Measurements from ENCODE around the gene SPG7.

The SPG7 gene

GRCh38 chr16:89602952-89603590 lies 94.9 kb downstream of the SPG7 start:
- H3K14ac ChIP-seq (ENCODE audit: low read length), result no peak overlapping the region
- no peak for DNase-seq (ENCODE audit: low spot score)
- H3K4me3 ChIP-seq (ENCODE audit: low read length in 2 of 2), result peak overlapping the region in 1 of 2 donors; percentile 12
- H3K27me3 ChIP-seq (ENCODE audit: control insufficient read depth in 3 of 3, insufficient read depth in 3 of 3, low read depth in 1 of 3, low read length in 3 of 3), result peaks cover 0 to 4% (median 0%) of the 10 kb centered on the region in 3 experiments
- H2BK5ac ChIP-seq (ENCODE audit: low read length), result no peak overlapping the region
- H3K36me3 ChIP-seq (replicated peaks in 1 of 2; ENCODE audit: control insufficient read depth in 2 of 2, insufficient read depth in 2 of 2, low read length in 2 of 2), result no peaks in the 10 kb centered on the region
- no peak overlapping the region for H3K9ac ChIP-seq (ENCODE audit: low read depth, low read length, poor library complexity)
- H3K9me3 ChIP-seq (replicated peaks in 1 of 2; ENCODE audit: control insufficient read depth in 2 of 2, insufficient read depth in 1 of 2, low read depth in 1 of 2, low read length in 2 of 2), result no peaks in the 10 kb centered on the region
- no peak overlapping the region for H4K8ac ChIP-seq (ENCODE audit: low read depth, low read length)
- H3K4me2 ChIP-seq (ENCODE audit: insufficient read depth, low read length, poor library complexity, severe bottlenecking), result no peak overlapping the region
- H4K91ac ChIP-seq (ENCODE audit: low read depth, low read length, poor library complexity), result no peak overlapping the region
- peak overlapping the region; percentile 12 for H3K23ac ChIP-seq (ENCODE audit: low read depth, low read length, poor library complexity)
- H3K79me1 ChIP-seq (ENCODE audit: low read depth, low read length), result no peaks in the 10 kb centered on the region
- no peak overlapping the region for H2BK120ac ChIP-seq (ENCODE audit: low read depth, low read length)
- H3K4me1 ChIP-seq (ENCODE audit: control insufficient read depth in 2 of 2, insufficient read depth in 1 of 2, low read depth in 1 of 2, low read length in 2 of 2), result peaks cover 20 to 35% of the 10 kb centered on the region in 2 donors
- H3K4ac ChIP-seq (ENCODE audit: low read length), result no peak overlapping the region
- H2AK5ac ChIP-seq (ENCODE audit: low read depth, low read length), result peak overlapping the region; percentile 93
- H2AFZ ChIP-seq (ENCODE audit: low read length), result peak overlapping the region; percentile 53
- peak overlapping the region; percentile 5 for H2BK12ac ChIP-seq (ENCODE audit: low read length)
- H3K27ac ChIP-seq (replicated peaks; ENCODE audit: low read length), result no peak overlapping the region
- no peak overlapping the region for H2BK15ac ChIP-seq (ENCODE audit: low read length)
- H3K18ac ChIP-seq (ENCODE audit: low read length), result peak overlapping the region; percentile 69
- no CpG with 5 or more reads among the region's 5 CpGs for WGBS, 2 donors (ENCODE audit: extremely low coverage in 2 of 2, insufficient read length in 2 of 2, insufficient replicate concordance in 1 of 2)

GRCh38 chr16:89604764-89605163 lies 96.6 kb downstream of the SPG7 start:
- Histone ChIP-seq H2BK5ac (ENCODE audit: low read length) (no peak overlapping the region), H3K27me3 (ENCODE audit: control insufficient read depth in 3 of 3, insufficient read depth in 3 of 3, low read depth in 1 of 3, low read length in 3 of 3) (peaks cover 0 to 4% (median 0%) of the 10 kb centered on the region in 3 experiments), H3K14ac (ENCODE audit: low read length) (peak overlapping the region; percentile 0), H3K4me1 (ENCODE audit: control insufficient read depth in 2 of 2, insufficient read depth in 1 of 2, low read depth in 1 of 2, low read length in 2 of 2) (peaks cover 17 to 34% of the 10 kb centered on the region in 2 donors), H3K4ac (ENCODE audit: low read length) (no peak overlapping the region), H3K23ac (ENCODE audit: low read depth, low read length, poor library complexity) (peak overlapping the region; percentile 73), H3K36me3 (replicated peaks in 1 of 2; ENCODE audit: control insufficient read depth in 2 of 2, insufficient read depth in 2 of 2, low read length in 2 of 2) (no peaks in the 10 kb centered on the region), H4K91ac (ENCODE audit: low read depth, low read length, poor library complexity) (no peak overlapping the region), H2AK5ac (ENCODE audit: low read depth, low read length) (peak overlapping the region; percentile 97), H2BK15ac (ENCODE audit: low read length) (peak overlapping the region; percentile 94), H2AFZ (ENCODE audit: low read length) (no peak overlapping the region), H2BK12ac (ENCODE audit: low read length) (peak overlapping the region; percentile 90), H4K8ac (ENCODE audit: low read depth, low read length) (no peak overlapping the region), H3K79me1 (ENCODE audit: low read depth, low read length) (no peaks in the 10 kb centered on the region), H3K27ac (replicated peaks; ENCODE audit: low read length) (no peak overlapping the region), H2BK120ac (ENCODE audit: low read depth, low read length) (peak overlapping the region; percentile 81), H3K18ac (ENCODE audit: low read length) (no peak overlapping the region), H3K4me2 (ENCODE audit: insufficient read depth, low read length, poor library complexity, severe bottlenecking) (no peak overlapping the region), H3K9ac (ENCODE audit: low read depth, low read length, poor library complexity) (no peak overlapping the region), H3K4me3 (ENCODE audit: low read length in 2 of 2) (no peak overlapping the region), H3K9me3 (replicated peaks in 1 of 2; ENCODE audit: control insufficient read depth in 2 of 2, insufficient read depth in 1 of 2, low read depth in 1 of 2, low read length in 2 of 2) (no peaks in the 10 kb centered on the region)
- DNase-seq (ENCODE audit: low spot score), result no peak
- no CpG with 5 or more reads among the region's 16 CpGs for WGBS, 2 donors (ENCODE audit: extremely low coverage in 2 of 2, insufficient read length in 2 of 2, insufficient replicate concordance in 1 of 2)

GRCh38 chr16:89605186-89605970 lies 97.2 kb downstream of the SPG7 start:
- no peak overlapping the region for H3K4ac ChIP-seq (ENCODE audit: low read length)
- peak overlapping the region; percentile 97 for H2AK5ac ChIP-seq (ENCODE audit: low read depth, low read length)
- peak overlapping the region; percentile 73 for H3K23ac ChIP-seq (ENCODE audit: low read depth, low read length, poor library complexity)
- no peak overlapping the region for H4K8ac ChIP-seq (ENCODE audit: low read depth, low read length)
- no peak overlapping the region for H4K91ac ChIP-seq (ENCODE audit: low read depth, low read length, poor library complexity)
- H3K27me3 ChIP-seq (ENCODE audit: control insufficient read depth in 3 of 3, insufficient read depth in 3 of 3, low read depth in 1 of 3, low read length in 3 of 3), result peaks cover 0 to 4% (median 0%) of the 10 kb centered on the region in 3 experiments
- H3K4me1 ChIP-seq (ENCODE audit: control insufficient read depth in 2 of 2, insufficient read depth in 1 of 2, low read depth in 1 of 2, low read length in 2 of 2), result peaks cover 17 to 28% of the 10 kb centered on the region in 2 donors
- H2BK120ac ChIP-seq (ENCODE audit: low read depth, low read length), result peak overlapping the region; percentile 81
- no peaks in the 10 kb centered on the region for H3K36me3 ChIP-seq (replicated peaks in 1 of 2; ENCODE audit: control insufficient read depth in 2 of 2, insufficient read depth in 2 of 2, low read length in 2 of 2)
- no peak overlapping the region for H3K4me3 ChIP-seq (ENCODE audit: low read length in 2 of 2)
- no peak overlapping the region for H3K27ac ChIP-seq (replicated peaks; ENCODE audit: low read length)
- H3K4me2 ChIP-seq (ENCODE audit: insufficient read depth, low read length, poor library complexity, severe bottlenecking), result no peak overlapping the region
- peak overlapping the region; percentile 60 for H3K9ac ChIP-seq (ENCODE audit: low read depth, low read length, poor library complexity)
- H2BK5ac ChIP-seq (ENCODE audit: low read length), result peak overlapping the region; percentile 87
- no peak overlapping the region for H2AFZ ChIP-seq (ENCODE audit: low read length)
- no peak for DNase-seq (ENCODE audit: low spot score)
- H2BK15ac ChIP-seq (ENCODE audit: low read length), result peak overlapping the region; percentile 94
- H3K79me1 ChIP-seq (ENCODE audit: low read depth, low read length), result no peaks in the 10 kb centered on the region
- no CpG with 5 or more reads among the region's 34 CpGs for WGBS, 2 donors (ENCODE audit: extremely low coverage in 2 of 2, insufficient read length in 2 of 2, insufficient replicate concordance in 1 of 2)
- peak overlapping the region; percentile 90 for H2BK12ac ChIP-seq (ENCODE audit: low read length)
- peak overlapping the region; percentile 87 for H3K18ac ChIP-seq (ENCODE audit: low read length)
- H3K14ac ChIP-seq (ENCODE audit: low read length), result no peak overlapping the region
- H3K9me3 ChIP-seq (replicated peaks in 1 of 2; ENCODE audit: control insufficient read depth in 2 of 2, insufficient read depth in 1 of 2, low read depth in 1 of 2, low read length in 2 of 2), result no peaks in the 10 kb centered on the region

GRCh38 chr16:89606006-89606405 lies 97.8 kb downstream of the SPG7 start:
- Histone ChIP-seq H2AFZ (ENCODE audit: low read length) (no peak overlapping the region), H3K27ac (replicated peaks; ENCODE audit: low read length) (no peak overlapping the region), H4K8ac (ENCODE audit: low read depth, low read length) (no peak overlapping the region), H2BK12ac (ENCODE audit: low read length) (peak overlapping the region; percentile 4), H3K14ac (ENCODE audit: low read length) (peak overlapping the region; percentile 5), H2BK120ac (ENCODE audit: low read depth, low read length) (peak overlapping the region; percentile 44), H3K4ac (ENCODE audit: low read length) (no peak overlapping the region), H3K18ac (ENCODE audit: low read length) (peak overlapping the region; percentile 85), H4K91ac (ENCODE audit: low read depth, low read length, poor library complexity) (no peak overlapping the region), H3K4me3 (ENCODE audit: low read length in 2 of 2) (no peak overlapping the region), H3K4me2 (ENCODE audit: insufficient read depth, low read length, poor library complexity, severe bottlenecking) (no peak overlapping the region), H3K9me3 (replicated peaks in 1 of 2; ENCODE audit: control insufficient read depth in 2 of 2, insufficient read depth in 1 of 2, low read depth in 1 of 2, low read length in 2 of 2) (no peaks in the 10 kb centered on the region), H3K27me3 (ENCODE audit: control insufficient read depth in 3 of 3, insufficient read depth in 3 of 3, low read depth in 1 of 3, low read length in 3 of 3) (peaks cover 0 to 4% (median 0%) of the 10 kb centered on the region in 3 experiments), H2BK5ac (ENCODE audit: low read length) (peak overlapping the region; percentile 87), H3K9ac (ENCODE audit: low read depth, low read length, poor library complexity) (no peak overlapping the region), H3K36me3 (replicated peaks in 1 of 2; ENCODE audit: control insufficient read depth in 2 of 2, insufficient read depth in 2 of 2, low read length in 2 of 2) (no peaks in the 10 kb centered on the region), H3K23ac (ENCODE audit: low read depth, low read length, poor library complexity) (peak overlapping the region; percentile 73), H2BK15ac (ENCODE audit: low read length) (peak overlapping the region; percentile 94), H3K4me1 (ENCODE audit: control insufficient read depth in 2 of 2, insufficient read depth in 1 of 2, low read depth in 1 of 2, low read length in 2 of 2) (peaks cover 17 to 22% of the 10 kb centered on the region in 2 donors), H3K79me1 (ENCODE audit: low read depth, low read length) (no peaks in the 10 kb centered on the region), H2AK5ac (ENCODE audit: low read depth, low read length) (peak overlapping the region; percentile 97)
- DNase-seq (ENCODE audit: low spot score), result no peak
- WGBS, 2 donors (ENCODE audit: extremely low coverage in 2 of 2, insufficient read length in 2 of 2, insufficient replicate concordance in 1 of 2), result no CpG with 5 or more reads among the region's 9 CpGs
